Esophagus mucosa (tissue), 1 donor: ENCODE results near the gene ERN1. TPM values are rescaled to one million over a fixed set of nuclear protein-coding genes. Genes with fewer than 3 reads are reported as not detected.
A peak's percentile ranks its signal among the peaks of the same experiment; 100 is the strongest.

Source experiments
- ATAC-seq: fragments of 200-7000 bp; cut with Tn5 transposase; one replicate; pipeline ENCODE4 v1.9.1; 2020
- total RNA-seq: library from RNA; stranded (reverse); gene quantifications from one replicate; pipeline ENCODE4 v1.2.4, GENCODE V29; 2023
- donor health status: DM: yes; HTN: yes; CAD: no.

The ERN1 gene
- total RNA-seq, 1 donor from 2014 or later: 18.5 TPM

GRCh38 chr17:64157669-64158180, 27.8 kb upstream of the ERN1 start:
- no peak for ATAC-seq

- no peak for ATAC-seq
These were observed 26.7 kb upstream of the ERN1 start for GRCh38 chr17:64156670-64157069.

GRCh38 chr17:64155751-64156544, 26.0 kb upstream of the ERN1 start:
- ATAC-seq: peak; percentile 33

GRCh38 chr17:64155129-64155528, 25.2 kb upstream of the ERN1 start:
- no peak for ATAC-seq

- ATAC-seq: no peak
These were observed 24.8 kb upstream of the ERN1 start for GRCh38 chr17:64154717-64155116.

- no peak for ATAC-seq
These were observed 24.4 kb upstream of the ERN1 start for GRCh38 chr17:64154313-64154695.

GRCh38 chr17:64153565-64154312, 23.8 kb upstream of the ERN1 start:
- ATAC-seq: no peak

- no peak for ATAC-seq
These were observed 22.6 kb upstream of the ERN1 start for GRCh38 chr17:64152428-64153125.

GRCh38 chr17:64151016-64151368, 21.0 kb upstream of the ERN1 start:
- no peak for ATAC-seq

- no peak for ATAC-seq
These were observed 20.5 kb upstream of the ERN1 start for GRCh38 chr17:64150237-64151015.

GRCh38 chr17:64149196-64149595, 19.3 kb upstream of the ERN1 start:
- ATAC-seq: no peak

- no peak for ATAC-seq
These were observed 18.8 kb upstream of the ERN1 start for GRCh38 chr17:64148699-64149098.

- ATAC-seq: no peak
These were observed 18.2 kb upstream of the ERN1 start for GRCh38 chr17:64148017-64148631.

- ATAC-seq: no peak
These were observed 17.4 kb upstream of the ERN1 start for GRCh38 chr17:64147110-64148016.

GRCh38 chr17:64146418-64147109, 16.6 kb upstream of the ERN1 start:
- ATAC-seq: peak; percentile 73

- ATAC-seq: peak; percentile 99
These were observed 15.9 kb upstream of the ERN1 start for GRCh38 chr17:64145751-64146417.

GRCh38 chr17:64145375-64145750, 15.4 kb upstream of the ERN1 start:
- no peak for ATAC-seq

GRCh38 chr17:64139542-64139941, 9.6 kb upstream of the ERN1 start:
- ATAC-seq: no peak

- no peak for ATAC-seq
These were observed 8.5 kb upstream of the ERN1 start for GRCh38 chr17:64138441-64138840.

- ATAC-seq: no peak
These were observed 5.1 kb upstream of the ERN1 start for GRCh38 chr17:64135000-64135399.
